Common myeloid progenitor, CD34-positive (primary cell): ENCODE results near the gene DHH. TPM values are rescaled to one million over a fixed set of nuclear protein-coding genes. Genes with fewer than 3 reads are reported as not detected.
"Not testable (repeated sequence)": the region's sequence is repeated elsewhere in the genome, so short reads cannot be mapped to it uniquely, and the experiment has no call there.

Source experiments
- CTCF ChIA-PET: fragments of 350-600 bp; sonication (Branson Sonifier 250); formaldehyde crosslinking; loops from one replicate; lab custom pipeline; 2021; ENCODE audit warnings: antibody characterized with exemption; lab: Charles Lee
- POLR2A ChIA-PET: fragments of 350-600 bp; sonication (Branson Sonifier 250); formaldehyde crosslinking; loops from one replicate; lab custom pipeline; 2021; ENCODE audit warnings: antibody characterized with exemption; lab: Charles Lee
- DNase-seq, 3 donors: peaks; one replicate each; pipeline versions ENCODE4 v3.0.0 to v3.0.0-alpha.2; 2013
- H3K27ac ChIP-seq, 2 experiments: 1 replicate in 1 of 2; 2 replicates in 1 of 2; pipeline ENCODE4 v1.7.0; 2013; ENCODE audit warnings: inconsistent platforms in 2 of 2, low read length in 2 of 2, mild to moderate bottlenecking in 2 of 2, low read depth in 1 of 2, moderate library complexity in 1 of 2; ENCODE audit not compliant: severe bottlenecking in 2 of 2, insufficient read depth in 1 of 2, poor library complexity in 1 of 2
- H3K27me3 ChIP-seq, 5 experiments: replicated peaks in 2 of 5; 1 replicate in 3 of 5; 2 replicates in 2 of 5; pipeline versions ENCODE4 v1.6.1 to v1.7.0; 2013; ENCODE audit warnings: low read length in 4 of 5, mild to moderate bottlenecking in 2 of 5, moderate library complexity in 2 of 5, inconsistent platforms in 1 of 5; ENCODE audit not compliant: insufficient read depth in 5 of 5, control insufficient read depth in 4 of 5
- H3K36me3 ChIP-seq, 4 experiments: 1 replicate in 2 of 4; 2 replicates in 2 of 4; pipeline versions ENCODE4 v1.6.1 to v1.7.0; 2013; ENCODE audit warnings: low read length in 3 of 4, control low read depth in 1 of 4, mild to moderate bottlenecking in 1 of 4; ENCODE audit not compliant: control insufficient read depth in 4 of 4, insufficient read depth in 4 of 4
- H3K4me1 ChIP-seq, 4 experiments: 1 replicate in 3 of 4; 2 replicates in 1 of 4; pipeline versions ENCODE4 v1.6.1 to v1.7.1; 2013; ENCODE audit warnings: low read length in 3 of 4, mild to moderate bottlenecking in 3 of 4, control low read depth in 1 of 4, inconsistent platforms in 1 of 4, moderate library complexity in 1 of 4; ENCODE audit not compliant: control insufficient read depth in 4 of 4, insufficient read depth in 4 of 4; ENCODE audit errors: control extremely low read depth in 1 of 4
- H3K4me3 ChIP-seq, 7 experiments: 1 replicate in 4 of 7; 2 replicates in 3 of 7; pipeline versions ENCODE4 v1.5.1 to v1.7.0; 2013; ENCODE audit warnings: mild to moderate bottlenecking in 7 of 7, low read length in 6 of 7, moderate library complexity in 6 of 7, inconsistent platforms in 2 of 7, low read depth in 2 of 7, control low read depth in 1 of 7; ENCODE audit not compliant: insufficient read depth in 4 of 7, control insufficient read depth in 1 of 7; ENCODE audit errors: extremely low read depth in 1 of 7
- H3K9me3 ChIP-seq, 5 experiments: 1 replicate in 4 of 5; 2 replicates in 1 of 5; pipeline versions ENCODE4 v1.6.1 to v1.7.1; 2013; ENCODE audit warnings: low read length in 4 of 5, mild to moderate bottlenecking in 2 of 5, inconsistent platforms in 1 of 5, low read depth in 1 of 5, moderate library complexity in 1 of 5; ENCODE audit not compliant: control insufficient read depth in 4 of 5, insufficient read depth in 2 of 5; ENCODE audit errors: control extremely low read depth in 1 of 5
- WGBS: methylation state at CpG from one replicate; pipeline ENCODE4 v1.1.5; 2013; ENCODE audit not compliant: insufficient coverage; 5-methylcytosine and 5-hydroxymethylcytosine counted together
- polyA plus RNA-seq: library from polyadenylated mRNA; unstranded; fragments of 120-200 nt; gene quantifications from one replicate; pipeline ENCODE4 v1.2.1, GENCODE V29; 2013

The DHH gene
- 0.05 TPM for polyA plus RNA-seq

DNA sequence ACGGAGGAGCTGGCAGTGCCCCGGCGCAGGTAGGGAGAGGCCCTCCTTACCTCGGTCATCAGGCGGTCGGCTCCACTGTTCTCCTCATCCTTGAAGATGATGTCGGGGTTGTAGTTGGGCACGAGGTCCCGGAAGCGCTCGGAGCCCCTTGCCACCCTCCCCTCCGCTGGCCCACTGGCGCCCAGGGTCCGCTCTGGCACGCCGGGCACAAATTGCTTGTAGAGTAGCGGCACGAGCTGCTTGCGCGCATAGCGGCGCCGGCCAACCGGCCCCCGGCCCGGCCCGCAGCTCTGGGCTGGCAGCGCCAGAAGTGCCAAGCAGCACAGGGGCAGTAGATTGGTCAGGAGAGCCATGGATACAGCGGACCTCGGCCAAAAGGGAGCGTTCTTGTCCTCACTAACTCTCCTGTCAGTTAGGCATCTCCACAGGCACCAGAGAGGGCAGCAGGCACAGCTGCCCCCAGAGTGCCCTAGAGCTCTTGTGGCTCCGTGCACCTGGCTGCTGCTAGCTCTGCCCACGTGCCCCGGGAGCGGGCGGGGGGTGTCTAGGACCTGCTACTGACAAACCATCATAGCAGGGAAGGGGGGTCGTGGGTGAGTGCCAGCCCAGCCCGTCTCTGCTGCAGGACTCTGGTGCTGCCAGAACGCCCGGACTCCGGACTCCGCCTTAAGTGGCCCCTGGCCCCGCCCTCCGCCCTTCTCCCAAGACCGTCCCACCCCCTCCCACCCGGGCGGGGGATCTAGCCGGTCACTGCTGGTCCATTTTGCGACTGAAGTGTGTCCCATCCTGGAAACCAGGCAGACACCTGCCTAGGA, at the start of gene DHH:
DHH (minus strand) TSS at position 642 of the 815 bp plus-strand sequence; CDS start at position 353, 289 bp downstream.
- CTCF ChIA-PET = interaction anchor here (0.9 to 20.9 kb wide), 8 partner anchors 7 to 141 kb away, joined by 3 to 326 read pairs (median 14); partner anchors contain the start of genes LMBR1L, RHEBL1 and TUBA1B
- peaks cover 4 to 26% (median 16%) of the 10 kb centered on the region in 4 experiments for H3K36me3 ChIP-seq
- H3K9me3 ChIP-seq = no peaks in the 10 kb centered on the region
- H3K27me3 ChIP-seq = peaks cover 10 to 67% (median 34%) of the 10 kb centered on the region in 5 experiments
- H3K4me1 ChIP-seq = peaks cover 1 to 48% (median 45%) of the 10 kb centered on the region in 4 experiments
- POLR2A ChIA-PET = interaction anchor here (0.6 to 1.0 kb wide), 3 partner anchors 26 to 37 kb away, joined by 3 to 4 read pairs (median 3); partner anchors contain the start of gene TUBA1B
- 1% methylated on average over 40 of the region's 49 CpGs for WGBS
- H3K27ac ChIP-seq = peak within 1 kb of the TSS in 1 of 2 experiments; percentile 74
- DNase-seq = peak in 2 of 3 donors; percentile 48 to 65
- peak within 1 kb of the TSS in 5 of 7 experiments; percentile 16 to 51 (median 34) for H3K4me3 ChIP-seq

DNA sequence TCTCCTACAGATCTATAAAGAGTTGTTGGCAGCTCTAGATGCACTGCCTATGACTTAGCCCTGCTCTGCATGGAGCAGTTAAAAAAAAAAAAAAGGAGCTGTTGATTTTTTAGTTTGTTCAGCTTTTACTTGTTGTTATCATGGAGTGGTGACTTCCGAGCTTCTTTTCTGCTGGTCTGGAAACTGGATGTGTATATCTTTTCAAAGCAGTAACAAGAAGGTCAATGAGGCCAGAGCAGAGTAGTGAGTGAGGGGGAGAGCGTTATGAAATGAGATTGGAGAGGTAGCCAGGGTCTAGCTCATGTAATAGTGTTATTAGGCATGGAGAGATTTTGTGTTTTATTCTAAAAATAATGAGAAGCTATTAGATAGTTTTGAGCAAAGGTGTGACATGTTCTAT, 49.8 kb upstream of the DHH start:
- POLR2A ChIA-PET = no interaction called here
- CTCF ChIA-PET = interaction anchor here (0.9 to 1.2 kb wide), 3 partner anchors 10 to 57 kb away, joined by 3 to 4 read pairs (median 3); no protein-coding TSS in a partner anchor

DNA sequence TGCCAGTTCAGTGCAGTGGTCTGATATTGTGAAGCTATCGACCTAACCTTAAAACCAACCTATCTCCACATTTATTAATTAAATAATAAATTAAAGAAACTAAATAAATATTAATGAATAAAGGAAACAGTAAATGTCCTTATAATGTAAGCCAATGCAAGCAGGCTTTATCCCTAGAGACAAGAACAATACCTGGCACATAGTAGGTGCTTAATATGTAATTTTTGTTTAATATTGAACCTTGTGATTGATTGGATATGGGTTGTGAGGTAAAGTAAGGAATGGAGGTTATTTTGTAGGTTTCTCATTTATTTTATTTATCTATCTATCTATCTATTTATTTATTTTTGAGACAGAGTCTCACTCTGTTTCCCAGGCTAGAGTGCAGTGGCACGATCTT, 44.4 kb upstream of the DHH start:
- H3K4me3 ChIP-seq = no peak overlapping the region
- POLR2A ChIA-PET = no interaction called here
- peaks cover 0 to 2% (median 0%) of the 10 kb centered on the region in 4 experiments for H3K36me3 ChIP-seq
- WGBS = 100% methylated on average over 1 of the region's 2 CpGs
- H3K4me1 ChIP-seq = peaks cover 0 to 4% (median 0%) of the 10 kb centered on the region in 4 experiments
- H3K27me3 ChIP-seq = no peaks in the 10 kb centered on the region
- no peak for DNase-seq
- H3K27ac ChIP-seq = no peak overlapping the region
- H3K9me3 ChIP-seq = no peaks in the 10 kb centered on the region
- CTCF ChIA-PET = no interaction called here

More for the DNA sequence above, 49.8 kb upstream of the DHH start:
- peaks cover 0 to 2% (median 0%) of the 10 kb centered on the region in 4 experiments for H3K36me3 ChIP-seq
- H3K4me3 ChIP-seq = no peak overlapping the region
- H3K27me3 ChIP-seq = no peaks in the 10 kb centered on the region
- DNase-seq = no peak
- 100% methylated on average over 1 of the region's 2 CpGs for whole genome bisulfite sequencing
- no peak overlapping the region for H3K27ac ChIP-seq
- H3K9me3 ChIP-seq = no peaks in the 10 kb centered on the region
- H3K4me1 ChIP-seq = no peaks in the 10 kb centered on the region

DNA sequence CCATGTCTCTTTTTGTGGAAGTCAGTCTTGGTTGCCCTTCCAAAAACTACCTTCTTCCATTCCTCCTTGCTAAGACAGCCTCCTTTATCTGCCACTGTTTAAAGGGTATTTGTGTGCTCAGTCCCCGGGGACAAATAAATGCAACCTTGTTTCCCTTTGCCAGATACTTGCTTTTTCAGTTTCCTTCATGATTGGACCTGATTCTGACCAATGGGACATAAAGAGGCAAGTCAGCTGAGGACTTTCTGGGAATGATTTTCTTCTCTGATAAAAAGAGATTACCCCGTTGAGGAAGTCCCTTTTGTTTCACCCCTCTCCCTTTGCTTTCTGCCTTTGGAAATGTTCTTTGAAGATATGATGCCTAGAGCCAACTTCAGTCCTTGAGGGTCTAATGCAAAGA, 44.0 kb upstream of the DHH start:
- Histone ChIP-seq H3K27ac (no peak overlapping the region), H3K4me3 (no peak overlapping the region), H3K4me1 (peaks cover 0 to 5% (median 3%) of the 10 kb centered on the region in 4 experiments), H3K9me3 (no peaks in the 10 kb centered on the region), H3K36me3 (peaks cover 0 to 2% (median 0%) of the 10 kb centered on the region in 4 experiments), H3K27me3 (no peaks in the 10 kb centered on the region)
- no CpG with 5 or more reads among the region's 2 CpGs for WGBS
- DNase-seq = no peak
- ChIA-PET CTCF (no interaction called here), POLR2A (no interaction called here)

DNA sequence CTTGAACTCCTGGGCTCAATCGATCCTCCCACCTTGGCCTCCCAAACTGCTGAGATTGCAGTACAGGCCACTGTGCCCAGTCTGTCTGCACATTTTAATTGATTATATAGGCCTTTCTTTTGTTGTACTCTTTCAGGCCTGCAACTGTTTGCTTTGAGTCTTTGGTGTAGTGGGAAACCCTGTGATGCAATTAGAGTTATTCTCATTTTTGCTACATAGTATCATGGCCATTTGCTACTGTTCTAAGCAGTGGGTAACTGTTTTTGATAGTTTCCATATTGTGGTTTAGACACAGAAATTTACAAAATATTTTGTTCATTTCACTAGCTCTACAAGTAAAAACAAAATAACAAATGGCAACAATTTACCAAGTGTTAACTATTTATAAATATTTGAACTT, 42.9 kb upstream of the DHH start:
- POLR2A ChIA-PET = no interaction called here

DNA sequence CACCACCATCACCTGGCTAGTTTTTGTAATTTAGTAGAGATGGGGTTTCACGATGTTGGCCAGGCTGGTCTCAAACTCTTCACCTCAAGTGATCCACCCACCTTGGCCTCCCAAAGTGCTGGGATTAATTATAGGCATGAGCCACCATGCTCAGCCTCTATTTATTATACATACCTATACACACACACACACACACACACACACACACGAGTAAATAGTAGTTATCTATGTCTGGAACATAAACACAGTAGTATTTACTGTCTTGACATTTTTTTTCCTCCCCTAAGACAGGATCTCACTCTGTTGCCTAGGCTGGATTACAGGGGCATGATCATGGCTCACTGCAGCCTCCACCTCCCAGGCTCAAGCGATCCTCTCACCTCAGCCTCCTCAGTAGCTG, 42.4 kb upstream of the DHH start:
- H3K9me3 ChIP-seq, H3K4me3 ChIP-seq, H3K36me3 ChIP-seq, DNase-seq, H3K27ac ChIP-seq, H3K27me3 ChIP-seq, POLR2A ChIA-PET: not testable (repeated sequence)
- CTCF ChIA-PET = interaction anchor here (1.3 kb wide), 1 partner anchor 10 kb away, joined by 5 read pairs; no protein-coding TSS in a partner anchor
- 100% methylated on average over 2 of the region's 3 CpGs for WGBS
- H3K4me1 ChIP-seq = peaks cover 4 to 21% (median 15%) of the 10 kb centered on the region in 4 experiments

More for the DNA sequence above, 42.9 kb upstream of the DHH start:
- Histone ChIP-seq H3K27me3 (no peaks in the 10 kb centered on the region), H3K4me3 (no peak overlapping the region), H3K9me3 (no peaks in the 10 kb centered on the region), H3K36me3 (peaks cover 0 to 2% (median 0%) of the 10 kb centered on the region in 4 experiments), H3K4me1 (peaks cover 0 to 16% (median 11%) of the 10 kb centered on the region in 4 experiments), H3K27ac (no peak overlapping the region)
- WGBS = 100% methylated on average over 1 of the region's 1 CpG
- no peak for DNase-seq
- CTCF ChIA-PET = interaction anchor here (1.3 kb wide), 1 partner anchor 10 kb away, joined by 5 read pairs; no protein-coding TSS in a partner anchor
